ENCODE measurements around the gene PPM1G. TPM values are rescaled to one million over a fixed set of nuclear protein-coding genes. Genes with fewer than 3 reads are reported as not detected.

PPM1G gene
- polyA plus RNA-seq, 1 of the 3 experiments (the other 2 are of a cell fraction) = 113 TPM

- Histone ChIP-seq H3K27me3 (ENCODE audit: insufficient read depth) (no peaks in the 10 kb centered on the region), H3K79me2 (ENCODE audit: insufficient read depth) (no peaks in the 10 kb centered on the region), H3K36me3 (replicated peaks in 1 of 2; ENCODE audit: control insufficient read depth in 1 of 2, insufficient read depth in 2 of 2, low read length in 1 of 2) (peaks cover 37 to 61% of the 10 kb centered on the region in 2 experiments), H4K20me1 (ENCODE audit: insufficient read depth) (no peaks in the 10 kb centered on the region), H3K4me1 (ENCODE audit: control insufficient read depth in 1 of 2, insufficient read depth in 2 of 2, low read depth in 1 of 2, low read length in 1 of 2) (no peaks in the 10 kb centered on the region), H3K9ac (no peak overlapping the region), H3K9me2 (no peaks in the 10 kb centered on the region), H3F3A (replicated peaks; ENCODE audit: insufficient read depth) (peaks cover 13% of the 10 kb centered on the region), H3K9me3 (no peaks in the 10 kb centered on the region), H3K27ac (ENCODE audit: low read depth in 2 of 2, low read length in 1 of 2) (no peak overlapping the region; a peak in 1 of 4 replicates), H3K4me2 (no peak overlapping the region), H3K4me3 (ENCODE audit: low read depth in 2 of 2, low read length in 1 of 2) (no peak overlapping the region), H2AFZ (ENCODE audit: low read depth) (no peak overlapping the region)
- ChIA-PET POLR2A (interaction anchor here (1.4 kb wide), 1 partner anchor 10 kb away, joined by 3 read pairs; no protein-coding TSS in a partner anchor), CTCF (interaction anchor here (0.6 to 5.0 kb wide), 2 partner anchors 12 to 18 kb away, joined by 3 to 31 read pairs; partner anchors contain the start of gene NRBP1)
- TF ChIP-seq TCF12 (IDR thresholded peaks at IDR 0.05) (no peak), FOXJ3 (CRISPR knock-in tag; IDR thresholded peaks at IDR 0.05) (no peak), ELF1 (IDR thresholded peaks at IDR 0.05) (no peak), PBX3 (IDR thresholded peaks at IDR 0.05) (no peak), NFIC (IDR thresholded peaks at IDR 0.05; ENCODE audit: borderline replicate concordance) (no peak), MXI1 (IDR thresholded peaks at IDR 0.05; ENCODE audit: low read depth, low read length) (no peak), RXRA (IDR thresholded peaks at IDR 0.05; ENCODE audit: borderline replicate concordance, low read depth) (no peak), USF2 (IDR thresholded peaks at IDR 0.05; ENCODE audit: borderline replicate concordance, low read depth, low read length) (no peak), CHD2 (IDR thresholded peaks at IDR 0.05; ENCODE audit: low read length, partially characterized antibody) (no peak), RFX5 (IDR thresholded peaks at IDR 0.05; ENCODE audit: low read length) (no peak), GABPA (IDR thresholded peaks at IDR 0.05; ENCODE audit: low read depth) (no peak), POLR2AphosphoS5 (IDR thresholded peaks at IDR 0.05; ENCODE audit: low read depth, low read length) (no peak), MAX (IDR thresholded peaks at IDR 0.05; ENCODE audit: low read depth) (no peak), TAF1 (IDR thresholded peaks at IDR 0.05; ENCODE audit: borderline replicate concordance, low read depth, low read length) (no peak), RCOR1 (IDR thresholded peaks at IDR 0.05; ENCODE audit: low read length) (no peak), JUND (IDR thresholded peaks at IDR 0.05) (no peak), RAD21 (IDR thresholded peaks at IDR 0.05; ENCODE audit: low read length) (no peak)
- no peak for DNase-seq
- WGBS (ENCODE audit: low lambda C conversion rate) = 85% methylated on average over 10 of the region's 10 CpGs
These were observed 32.0 kb upstream of the PPM1G start for GRCh38 chr2:27441226-27441926.

- WGBS (ENCODE audit: low lambda C conversion rate) = 98% methylated on average over 6 of the region's 6 CpGs
- TF ChIP-seq JUND (IDR thresholded peaks at IDR 0.05) = no peak
- TF ChIP-seq GATA2 (CRISPR knock-in tag; IDR thresholded peaks at IDR 0.05) = no peak
- TF ChIP-seq NRF1 (IDR thresholded peaks at IDR 0.05; ENCODE audit: low read depth, low read length) = no peak
- TF ChIP-seq CHD2 (IDR thresholded peaks at IDR 0.05; ENCODE audit: low read length, partially characterized antibody) = no peak
- no peak for TF ChIP-seq RXRA (IDR thresholded peaks at IDR 0.05; ENCODE audit: borderline replicate concordance, low read depth)
- TF ChIP-seq PBX3 (IDR thresholded peaks at IDR 0.05) = no peak
- TF ChIP-seq USF2 (IDR thresholded peaks at IDR 0.05; ENCODE audit: borderline replicate concordance, low read depth, low read length) = no peak
- no peak for TF ChIP-seq RCOR1 (IDR thresholded peaks at IDR 0.05; ENCODE audit: low read length)
- TF ChIP-seq FOXM1 (IDR thresholded peaks at IDR 0.05; ENCODE audit: low read depth) = no peak
- TF ChIP-seq MEF2A (IDR thresholded peaks at IDR 0.05; ENCODE audit: borderline replicate concordance, low read depth) = no peak
- TF ChIP-seq TEAD4 (IDR thresholded peaks at IDR 0.05; ENCODE audit: borderline replicate concordance, insufficient read depth) = no peak
- TF ChIP-seq MAX (IDR thresholded peaks at IDR 0.05; ENCODE audit: low read depth) = no peak
- TF ChIP-seq NFIC (IDR thresholded peaks at IDR 0.05; ENCODE audit: borderline replicate concordance) = no peak
These were observed 26.2 kb upstream of the PPM1G start for GRCh38 chr2:27435628-27436027.

More at GRCh38 chr2:27435628-27436027, 26.2 kb upstream of the PPM1G start:
- H3K9me3 ChIP-seq = no peaks in the 10 kb centered on the region
- H3K4me2 ChIP-seq = no peak overlapping the region
- peaks cover 44% of the 10 kb centered on the region for H3K79me2 ChIP-seq (ENCODE audit: insufficient read depth)
- H2AFZ ChIP-seq (ENCODE audit: low read depth) = no peak overlapping the region
- peaks cover 64 to 69% of the 10 kb centered on the region in 2 experiments for H3K36me3 ChIP-seq (replicated peaks in 1 of 2; ENCODE audit: control insufficient read depth in 1 of 2, insufficient read depth in 2 of 2, low read length in 1 of 2)
- no peaks in the 10 kb centered on the region for H3K27me3 ChIP-seq (ENCODE audit: insufficient read depth)
- peaks cover 13% of the 10 kb centered on the region for H3F3A ChIP-seq (replicated peaks; ENCODE audit: insufficient read depth)
- ChIA-PET CTCF (interaction anchor here (1.4 kb wide), 1 partner anchor 41 kb away, joined by 4 read pairs; no protein-coding TSS in a partner anchor), POLR2A (interaction anchor here (1.1 kb wide), 1 partner anchor 26 kb away, joined by 3 read pairs; the partner anchor contains the start of gene PPM1G)
- H3K4me3 ChIP-seq (ENCODE audit: low read depth in 2 of 2, low read length in 1 of 2) = no peak overlapping the region
- peaks cover 30% of the 10 kb centered on the region for H4K20me1 ChIP-seq (ENCODE audit: insufficient read depth)
- no peaks in the 10 kb centered on the region for H3K9me2 ChIP-seq
- no peak for DNase-seq
- H3K27ac ChIP-seq (ENCODE audit: low read depth in 2 of 2, low read length in 1 of 2) = no peak overlapping the region
- H3K4me1 ChIP-seq (ENCODE audit: control insufficient read depth in 1 of 2, insufficient read depth in 2 of 2, low read depth in 1 of 2, low read length in 1 of 2) = peaks cover 2 to 3% of the 10 kb centered on the region in 2 experiments; a peak in 1 of 4 replicates
- H3K9ac ChIP-seq = no peak overlapping the region
